DOHH2 (cell line): ENCODE measurements around the gene KCNN4.

Experiments
- EZH2phosphoT487 ChIP-seq: fragments of 200-600 bp; sonication (generic); IDR thresholded peaks from 2 replicates; pipeline ENCODE4 v1.6.1; 2017; ENCODE audit warnings: borderline replicate concordance, mild to moderate bottlenecking, antibody characterized with exemption, low read length, moderate library complexity, mixed read lengths
- TF ChIP-seq, protein P1 (sequence below): fragments of 200-600 bp; sonication (generic); IDR thresholded peaks from one replicate; pipeline ENCODE4 v1.5.1; 2014; ENCODE audit warnings: antibody characterized with exemption, mild to moderate bottlenecking, low read depth, low read length; ENCODE audit not compliant: poor library complexity, severe bottlenecking

DNA sequence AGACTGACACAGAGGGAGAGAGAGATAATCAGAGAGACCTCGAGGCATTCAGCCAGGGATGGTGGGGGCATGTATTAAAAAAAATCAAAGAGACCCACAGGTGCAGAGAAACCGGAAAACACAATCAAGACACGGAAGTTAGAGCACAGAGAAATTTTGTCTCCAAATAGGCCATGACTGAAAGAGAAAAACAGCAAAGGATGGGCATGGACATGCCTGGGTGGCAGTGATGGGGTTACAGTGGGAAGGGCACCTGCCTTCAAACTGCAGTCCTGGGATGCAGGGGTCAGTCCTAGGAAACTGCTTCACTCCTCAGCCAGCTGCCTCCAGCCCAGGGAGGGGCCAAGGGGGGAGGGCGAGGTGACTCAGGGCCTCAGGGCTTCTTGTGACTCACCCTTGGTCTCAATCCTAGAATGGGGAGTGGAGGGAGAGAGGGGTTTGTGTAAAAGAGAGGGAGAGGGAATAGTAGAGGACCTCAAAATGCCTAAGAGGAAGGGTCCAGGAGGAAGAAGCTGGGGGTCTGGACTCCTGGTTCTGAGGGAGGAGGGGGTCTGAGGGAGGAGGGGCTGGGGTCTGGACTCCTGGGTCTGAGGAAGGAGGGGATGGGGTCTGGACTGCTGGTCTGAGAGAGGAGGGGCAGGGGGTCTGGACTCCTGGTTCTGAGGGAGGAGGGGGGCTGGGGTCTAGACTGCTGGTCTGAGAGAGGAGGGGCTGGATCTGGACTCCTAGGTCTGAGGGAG, 3.6 kb upstream of the KCNN4 start:
- TF ChIP-seq, protein P1, sequence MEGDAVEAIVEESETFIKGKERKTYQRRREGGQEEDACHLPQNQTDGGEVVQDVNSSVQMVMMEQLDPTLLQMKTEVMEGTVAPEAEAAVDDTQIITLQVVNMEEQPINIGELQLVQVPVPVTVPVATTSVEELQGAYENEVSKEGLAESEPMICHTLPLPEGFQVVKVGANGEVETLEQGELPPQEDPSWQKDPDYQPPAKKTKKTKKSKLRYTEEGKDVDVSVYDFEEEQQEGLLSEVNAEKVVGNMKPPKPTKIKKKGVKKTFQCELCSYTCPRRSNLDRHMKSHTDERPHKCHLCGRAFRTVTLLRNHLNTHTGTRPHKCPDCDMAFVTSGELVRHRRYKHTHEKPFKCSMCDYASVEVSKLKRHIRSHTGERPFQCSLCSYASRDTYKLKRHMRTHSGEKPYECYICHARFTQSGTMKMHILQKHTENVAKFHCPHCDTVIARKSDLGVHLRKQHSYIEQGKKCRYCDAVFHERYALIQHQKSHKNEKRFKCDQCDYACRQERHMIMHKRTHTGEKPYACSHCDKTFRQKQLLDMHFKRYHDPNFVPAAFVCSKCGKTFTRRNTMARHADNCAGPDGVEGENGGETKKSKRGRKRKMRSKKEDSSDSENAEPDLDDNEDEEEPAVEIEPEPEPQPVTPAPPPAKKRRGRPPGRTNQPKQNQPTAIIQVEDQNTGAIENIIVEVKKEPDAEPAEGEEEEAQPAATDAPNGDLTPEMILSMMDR = no peak
- no peak for TF ChIP-seq EZH2phosphoT487
